Gastrocnemius medialis (tissue), 4 donors: ENCODE measurements around the gene PPIA. TPM values are rescaled to one million over a fixed set of nuclear protein-coding genes. Genes with fewer than 3 reads are reported as not detected.

Experiments
- ATAC-seq, 2 donors: fragments of 150-250 bp; one replicate each; pipeline ENCODE4 v1.9.1; 2016
- DNase-seq, 2 donors: peaks; one replicate each; pipeline ENCODE4 v3.0.0-alpha.2; 2019
- H3K27ac ChIP-seq, 4 donors: fragments of 200-600 bp; sonication (generic); 1 replicate in 1 of 4; 2 replicates in 3 of 4; pipeline ENCODE4 v1.5.1; 2016 to 2018; ENCODE audit warnings: mild to moderate bottlenecking in 2 of 4, moderate library complexity in 1 of 4
- H3K27me3 ChIP-seq, 3 donors: fragments of 200-600 bp; sonication (generic) in 2 of 3; 1 replicate in 1 of 3; 2 replicates in 2 of 3; pipeline versions ENCODE4 v1.5.1 to v1.6.0; 2016 to 2019; ENCODE audit warnings: mild to moderate bottlenecking in 1 of 3, moderate library complexity in 1 of 3
- H3K36me3 ChIP-seq, 2 donors: fragments of 200-600 bp; sonication (generic) in 1 of 2; one replicate each; pipeline ENCODE4 v1.5.1; 2017 to 2018
- H3K4me1 ChIP-seq, 2 donors: fragments of 200-600 bp; sonication (generic) in 1 of 2; one replicate each; pipeline ENCODE4 v1.5.1; 2016 to 2017; ENCODE audit warnings: mild to moderate bottlenecking in 2 of 2
- H3K4me3 ChIP-seq, 4 donors: fragments of 200-600 bp; sonication (generic) in 3 of 4; 1 replicate in 1 of 4; 2 replicates in 3 of 4; pipeline ENCODE4 v1.5.1; 2016 to 2019; ENCODE audit warnings: mild to moderate bottlenecking in 2 of 4
- H3K9me3 ChIP-seq, 3 donors: fragments of 200-600 bp; sonication (generic) in 2 of 3; 1 replicate in 1 of 3; 2 replicates in 2 of 3; pipeline ENCODE4 v1.5.1; 2016 to 2019
- CTCF ChIP-seq, 5 experiments: fragments of 450-650 bp in 3 of 5; fragments of 200-600 bp in 2 of 5; sonication (generic) in 2 of 5; IDR thresholded peaks in 4 of 5; conservative IDR thresholded peaks in 1 of 5; 1 replicate in 4 of 5; 2 replicates in 1 of 5; pipeline ENCODE4 v1.5.1; 2016 to 2019; ENCODE audit warnings: antibody characterized with exemption in 5 of 5, mild to moderate bottlenecking in 3 of 5, moderate library complexity in 3 of 5
- POLR2A ChIP-seq, 2 donors: fragments of 450-650 bp; IDR thresholded peaks; one replicate each; pipeline ENCODE4 v1.6.1; 2017; ENCODE audit warnings: antibody characterized with exemption in 2 of 2, mild to moderate bottlenecking in 2 of 2, moderate library complexity in 2 of 2
- in situ Hi-C, 4 donors: fragments of 200-750 bp; cut with MboI; loops; one replicate each; pipeline versions ENCODE4 v1.15.0 to v1.8.0; 2017; ENCODE audit warnings: low sequenced_read_pairs in 4 of 4
- intact Hi-C: fragments of 100-400 bp; cut with DNase I; formaldehyde crosslinking; loops from one replicate; pipeline ENCODE4 v1.15.1; 2023; ENCODE audit warnings: low total_unique reads
- total RNA-seq, 4 donors: library from RNA; depleted of rRNA; stranded (reverse); fragments of >200 nt; gene quantifications; one replicate each; pipeline versions ENCODE4 v1.1.0 to v1.2.3, GENCODE V29; 2016

Gene PPIA
- total RNA-seq, 4 donors from 2014 or later = 487 to 1,236 (median 715) TPM

GRCh38 chr7:44768628-44769371 is 27.7 kb upstream of the PPIA start:
- peak; percentile 9 to 11 for ATAC-seq
- H3K36me3 ChIP-seq = peaks cover 0 to 40% of the 10 kb centered on the region in 2 donors
- no peak for DNase-seq
- no peaks in the 10 kb centered on the region for H3K9me3 ChIP-seq
- peaks cover 37 to 40% of the 10 kb centered on the region in 2 donors for H3K4me1 ChIP-seq
- peak overlapping the region; percentile 74 to 80 (median 79) for H3K27ac ChIP-seq
- intact Hi-C loops = no loop called here
- in situ Hi-C loops = loop anchor here in 1 of 4 donors (25.0 kb wide), 1 partner anchor 181 kb away; the partner anchor contains the start of gene TMED4
- peak overlapping the region in 2 of 4 donors; percentile 0 to 5 for H3K4me3 ChIP-seq
- TF ChIP-seq CTCF (IDR thresholded peaks at IDR 0.05 in 4 of 5, conservative IDR thresholded peaks at IDR 0.05 in 1 of 5) (no peak), POLR2A (IDR thresholded peaks at IDR 0.05) (no peak)
- H3K27me3 ChIP-seq = no peaks in the 10 kb centered on the region

- no peak for TF ChIP-seq POLR2A (IDR thresholded peaks at IDR 0.05)
- no peak for TF ChIP-seq CTCF (IDR thresholded peaks at IDR 0.05 in 4 of 5, conservative IDR thresholded peaks at IDR 0.05 in 1 of 5)
- peaks cover 0 to 34% of the 10 kb centered on the region in 2 donors for H3K36me3 ChIP-seq
Measured at GRCh38 chr7:44769376-44769775, 27.1 kb upstream of the PPIA start.

DNA sequence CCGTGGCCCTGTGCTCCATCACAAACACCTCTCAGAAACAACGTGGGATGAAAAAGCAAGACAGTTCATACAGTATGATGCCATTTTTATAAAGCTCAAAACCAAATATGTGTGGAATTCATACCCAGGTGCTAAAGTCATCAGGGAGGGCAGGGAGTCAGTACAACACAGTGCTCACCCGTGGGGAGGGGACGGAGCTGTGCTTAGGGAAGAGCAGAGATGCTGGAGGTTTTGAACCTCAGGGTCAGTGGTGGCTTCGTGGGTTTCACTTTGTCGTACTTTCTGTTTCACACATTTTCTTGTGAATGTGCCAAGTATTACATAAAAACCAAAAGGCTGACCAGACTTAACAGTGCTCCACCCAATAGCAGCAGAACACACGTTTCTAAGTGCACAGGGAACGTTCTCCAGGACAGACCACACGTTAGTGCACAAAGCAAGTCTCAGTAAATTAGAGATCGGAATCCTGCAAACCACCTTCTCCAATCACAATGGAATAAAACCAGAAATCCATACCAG is 26.6 kb upstream of the PPIA start:
- Histone ChIP-seq H3K27ac (peak overlapping the region; percentile 74 to 80 (median 79)), H3K9me3 (no peaks in the 10 kb centered on the region), H3K36me3 (peaks cover 0 to 29% of the 10 kb centered on the region in 2 donors), H3K4me3 (peak overlapping the region in 1 of 4 donors; percentile 16), H3K27me3 (no peaks in the 10 kb centered on the region), H3K4me1 (peaks cover 37 to 40% of the 10 kb centered on the region in 2 donors)
- intact Hi-C loops = no loop called here
- ATAC-seq (no peak), DNase-seq (no peak)
- in situ Hi-C loops = loop anchor here in 1 of 4 donors (25.0 kb wide), 1 partner anchor 183 kb away; the partner anchor contains the start of gene TMED4
- TF ChIP-seq POLR2A (IDR thresholded peaks at IDR 0.05) = no peak
- no peak for TF ChIP-seq CTCF (IDR thresholded peaks at IDR 0.05 in 4 of 5, conservative IDR thresholded peaks at IDR 0.05 in 1 of 5)

More at GRCh38 chr7:44769376-44769775, 27.1 kb upstream of the PPIA start:
- Histone ChIP-seq H3K4me1 (peaks cover 37 to 40% of the 10 kb centered on the region in 2 donors), H3K4me3 (peak overlapping the region in 1 of 4 donors; percentile 16), H3K27me3 (no peaks in the 10 kb centered on the region), H3K9me3 (no peaks in the 10 kb centered on the region), H3K27ac (peak overlapping the region; percentile 74 to 80 (median 79))
- ATAC-seq (peak; percentile 51 to 53), DNase-seq (peak in 1 of 2 donors; percentile 64)
- in situ Hi-C loops = loop anchor here in 1 of 4 donors (25.0 kb wide), 1 partner anchor 182 kb away; the partner anchor contains the start of gene TMED4
- intact Hi-C loops = no loop called here

DNA sequence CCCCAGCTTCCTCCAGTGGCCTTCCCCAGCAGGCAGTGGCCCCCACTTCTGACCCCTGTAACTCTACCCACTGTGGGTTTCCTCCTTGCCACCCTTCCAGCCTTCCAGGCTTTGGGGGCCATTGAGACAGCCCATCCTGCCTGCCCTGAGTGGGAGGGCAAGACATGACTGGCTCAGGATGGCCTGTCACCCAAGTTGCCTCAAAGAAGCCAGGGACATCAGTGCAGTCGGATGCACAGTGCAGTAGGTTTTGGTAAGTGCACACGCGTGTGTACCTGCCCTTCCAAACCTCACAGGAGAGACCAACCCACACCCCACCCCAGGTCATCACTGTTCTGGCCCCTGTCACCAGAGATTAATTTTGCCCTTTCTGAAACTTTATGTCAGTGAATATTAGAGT is 25.1 kb upstream of the PPIA start:
- Histone ChIP-seq H3K36me3 (peaks cover 0 to 14% of the 10 kb centered on the region in 2 donors), H3K4me3 (no peak overlapping the region), H3K9me3 (no peaks in the 10 kb centered on the region), H3K27ac (no peak overlapping the region), H3K27me3 (no peaks in the 10 kb centered on the region), H3K4me1 (peaks cover 37% of the 10 kb centered on the region in 2 donors)
- DNase-seq (no peak), ATAC-seq (no peak)
- in situ Hi-C loops (loop anchor here in 1 of 4 donors (25.0 kb wide), 1 partner anchor 184 kb away; the partner anchor contains the start of gene TMED4), intact Hi-C loops (no loop called here)
- no peak for TF ChIP-seq POLR2A (IDR thresholded peaks at IDR 0.05)
- no peak for TF ChIP-seq CTCF (IDR thresholded peaks at IDR 0.05 in 4 of 5, conservative IDR thresholded peaks at IDR 0.05 in 1 of 5)
